ENCODE results near the gene SPAG16. TPM values are rescaled to one million over a fixed set of nuclear protein-coding genes. Genes with fewer than 3 reads are reported as not detected.

Gene SPAG16
- total RNA-seq, 1 donor from 2014 or later = 14.4 TPM

- DNase-seq (ENCODE audit: low spot score) = no peak
- no peak for TF ChIP-seq CTCF (IDR thresholded peaks at IDR 0.05; ENCODE audit: unreplicated experiment)
- Mint-ChIP-seq H3K27me3 (ENCODE audit: unreplicated experiment) (no peaks in the 10 kb centered on the region), H3K36me3 (ENCODE audit: low read depth, unreplicated experiment) (no peaks in the 10 kb centered on the region), H3K9me3 (ENCODE audit: unreplicated experiment) (no peaks in the 10 kb centered on the region), H3K27ac (ENCODE audit: unreplicated experiment) (no peak overlapping the region), H3K4me1 (ENCODE audit: unreplicated experiment) (no peaks in the 10 kb centered on the region), H3K4me3 (ENCODE audit: unreplicated experiment) (no peak overlapping the region)
These were observed 482.2 kb downstream of the SPAG16 start for GRCh38 chr2:213766465-213766901.

GRCh38 chr2:213787869-213788268 is 503.6 kb downstream of the SPAG16 start:
- no peaks in the 10 kb centered on the region for H3K9me3 Mint-ChIP-seq (ENCODE audit: unreplicated experiment)
- no peaks in the 10 kb centered on the region for H3K36me3 Mint-ChIP-seq (ENCODE audit: low read depth, unreplicated experiment)
- DNase-seq (ENCODE audit: low spot score) = no peak
- H3K4me3 Mint-ChIP-seq (ENCODE audit: unreplicated experiment) = no peak overlapping the region
- no peak for TF ChIP-seq CTCF (IDR thresholded peaks at IDR 0.05; ENCODE audit: unreplicated experiment)
- no peaks in the 10 kb centered on the region for H3K27me3 Mint-ChIP-seq (ENCODE audit: unreplicated experiment)
- H3K4me1 Mint-ChIP-seq (ENCODE audit: unreplicated experiment) = no peaks in the 10 kb centered on the region
- H3K27ac Mint-ChIP-seq (ENCODE audit: unreplicated experiment) = no peak overlapping the region

DNA sequence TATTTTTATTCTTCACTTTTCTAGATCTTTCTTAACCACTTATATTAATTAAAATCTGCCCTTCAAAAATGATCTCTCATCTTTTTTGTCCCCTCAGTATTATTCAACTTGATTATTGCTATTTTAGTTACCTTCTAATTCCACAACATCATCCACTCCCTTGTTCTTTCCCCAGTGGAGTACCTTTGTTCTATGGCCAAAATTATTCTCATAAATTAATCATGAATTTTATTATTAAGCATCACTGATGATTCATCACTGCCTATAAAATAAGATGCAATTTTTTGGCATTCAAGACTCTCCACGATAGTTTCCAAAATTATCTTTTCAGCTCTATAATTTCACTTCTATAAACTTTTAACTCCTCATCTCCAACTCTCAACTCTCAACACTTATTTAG is 505.7 kb downstream of the SPAG16 start:
- no peaks in the 10 kb centered on the region for H3K36me3 Mint-ChIP-seq (ENCODE audit: low read depth, unreplicated experiment)
- H3K27me3 Mint-ChIP-seq (ENCODE audit: unreplicated experiment) = no peaks in the 10 kb centered on the region
- no peaks in the 10 kb centered on the region for H3K9me3 Mint-ChIP-seq (ENCODE audit: unreplicated experiment)
- H3K4me3 Mint-ChIP-seq (ENCODE audit: unreplicated experiment) = no peak overlapping the region
- no peak overlapping the region for H3K27ac Mint-ChIP-seq (ENCODE audit: unreplicated experiment)
- no peaks in the 10 kb centered on the region for H3K4me1 Mint-ChIP-seq (ENCODE audit: unreplicated experiment)
- no peak for DNase-seq (ENCODE audit: low spot score)
- no peak for TF ChIP-seq CTCF (IDR thresholded peaks at IDR 0.05; ENCODE audit: unreplicated experiment)

- Mint-ChIP-seq H3K36me3 (ENCODE audit: low read depth, unreplicated experiment) (no peaks in the 10 kb centered on the region), H3K4me3 (ENCODE audit: unreplicated experiment) (no peak overlapping the region), H3K27ac (ENCODE audit: unreplicated experiment) (no peak overlapping the region), H3K9me3 (ENCODE audit: unreplicated experiment) (no peaks in the 10 kb centered on the region), H3K27me3 (ENCODE audit: unreplicated experiment) (no peaks in the 10 kb centered on the region), H3K4me1 (ENCODE audit: unreplicated experiment) (no peaks in the 10 kb centered on the region)
- no peak for DNase-seq (ENCODE audit: low spot score)
- TF ChIP-seq CTCF (IDR thresholded peaks at IDR 0.05; ENCODE audit: unreplicated experiment) = no peak
These were observed 507.8 kb downstream of the SPAG16 start for GRCh38 chr2:213792045-213792444.

DNA sequence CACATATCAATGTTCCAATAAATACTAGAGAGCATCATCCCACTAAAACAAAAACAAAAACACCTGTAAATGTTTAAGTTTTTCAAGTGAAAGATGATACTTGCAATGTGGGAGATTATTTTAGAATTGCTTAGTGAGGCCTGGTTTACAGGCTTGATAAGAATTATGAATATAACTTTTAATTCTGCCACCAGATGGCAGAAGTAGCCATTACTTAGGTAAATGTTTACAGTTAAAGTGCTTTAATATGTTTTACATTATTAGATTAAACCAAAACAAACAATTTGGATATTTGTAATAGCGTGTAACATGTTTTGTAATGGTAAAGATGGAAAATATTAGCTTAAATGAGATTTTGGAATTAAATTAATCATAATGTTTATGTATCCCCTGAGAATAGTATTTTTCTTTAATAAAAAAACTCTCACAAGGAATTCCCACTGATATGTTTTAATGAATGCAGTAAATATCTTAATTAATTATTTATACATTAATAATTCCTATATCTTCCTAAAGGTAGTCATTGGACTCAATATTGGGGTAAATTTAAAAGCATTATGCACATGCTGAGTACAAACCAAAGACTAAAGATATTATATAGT is 522.0 kb downstream of the SPAG16 start:
- Mint-ChIP-seq H3K36me3 (ENCODE audit: low read depth, unreplicated experiment) (no peaks in the 10 kb centered on the region), H3K4me1 (ENCODE audit: unreplicated experiment) (no peaks in the 10 kb centered on the region), H3K27me3 (ENCODE audit: unreplicated experiment) (no peaks in the 10 kb centered on the region), H3K4me3 (ENCODE audit: unreplicated experiment) (no peak overlapping the region), H3K27ac (ENCODE audit: unreplicated experiment) (no peak overlapping the region), H3K9me3 (ENCODE audit: unreplicated experiment) (no peaks in the 10 kb centered on the region)
- no peak for DNase-seq (ENCODE audit: low spot score)
- peak; percentile 65 for TF ChIP-seq CTCF (IDR thresholded peaks at IDR 0.05; ENCODE audit: unreplicated experiment)

Data from endothelial cell (in vitro differentiated cells).